Measurements from ENCODE around the gene BACH2. TPM values are rescaled to one million over a fixed set of nuclear protein-coding genes. Genes with fewer than 3 reads are reported as not detected.

Gene BACH2
- total RNA-seq, 1 donor from 2014 or later, result 3.9 TPM

DNA sequence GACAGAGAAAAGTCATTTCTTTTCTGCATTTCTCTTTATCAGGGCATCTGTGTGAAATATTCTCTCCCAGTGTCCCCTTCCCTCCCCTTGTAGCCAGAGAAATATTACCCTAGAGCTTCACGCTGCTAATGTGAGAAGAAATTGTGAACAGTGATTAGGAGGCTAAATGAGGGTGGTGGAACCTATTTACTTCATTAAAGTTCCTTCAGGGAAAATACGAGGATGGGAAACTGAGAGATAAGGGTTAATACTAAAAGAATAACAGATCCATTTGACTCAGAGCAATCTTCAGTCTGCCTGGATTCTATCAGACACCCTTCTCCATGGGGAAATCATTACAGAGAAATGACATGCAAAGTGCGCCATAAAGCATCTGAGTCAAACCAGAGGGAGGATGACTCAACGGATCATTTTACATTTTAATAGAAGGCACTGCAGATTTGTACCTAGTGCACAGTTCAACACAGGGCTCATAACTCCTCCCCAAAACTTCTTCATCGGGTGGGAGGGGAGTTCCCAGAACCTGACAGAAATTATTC lies 271.1 kb downstream of the BACH2 start:
- H3K4me3 ChIP-seq, result no peak overlapping the region
- no peak overlapping the region for H3K27ac ChIP-seq
- TF ChIP-seq, protein P1, sequence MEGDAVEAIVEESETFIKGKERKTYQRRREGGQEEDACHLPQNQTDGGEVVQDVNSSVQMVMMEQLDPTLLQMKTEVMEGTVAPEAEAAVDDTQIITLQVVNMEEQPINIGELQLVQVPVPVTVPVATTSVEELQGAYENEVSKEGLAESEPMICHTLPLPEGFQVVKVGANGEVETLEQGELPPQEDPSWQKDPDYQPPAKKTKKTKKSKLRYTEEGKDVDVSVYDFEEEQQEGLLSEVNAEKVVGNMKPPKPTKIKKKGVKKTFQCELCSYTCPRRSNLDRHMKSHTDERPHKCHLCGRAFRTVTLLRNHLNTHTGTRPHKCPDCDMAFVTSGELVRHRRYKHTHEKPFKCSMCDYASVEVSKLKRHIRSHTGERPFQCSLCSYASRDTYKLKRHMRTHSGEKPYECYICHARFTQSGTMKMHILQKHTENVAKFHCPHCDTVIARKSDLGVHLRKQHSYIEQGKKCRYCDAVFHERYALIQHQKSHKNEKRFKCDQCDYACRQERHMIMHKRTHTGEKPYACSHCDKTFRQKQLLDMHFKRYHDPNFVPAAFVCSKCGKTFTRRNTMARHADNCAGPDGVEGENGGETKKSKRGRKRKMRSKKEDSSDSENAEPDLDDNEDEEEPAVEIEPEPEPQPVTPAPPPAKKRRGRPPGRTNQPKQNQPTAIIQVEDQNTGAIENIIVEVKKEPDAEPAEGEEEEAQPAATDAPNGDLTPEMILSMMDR (IDR thresholded peaks at IDR 0.05), result no peak
- no peak for TF ChIP-seq EZH2phosphoT487 (IDR thresholded peaks at IDR 0.05)
- TF ChIP-seq EZH2 (IDR thresholded peaks at IDR 0.05), result no peak
- H2AFZ ChIP-seq (replicated peaks), result no peak overlapping the region
- H4K20me1 ChIP-seq (ENCODE audit: low read depth), result no peaks in the 10 kb centered on the region
- H3K27me3 Mint-ChIP-seq (ENCODE audit: insufficient read depth, low read depth), result no peaks in the 10 kb centered on the region
- no peak overlapping the region for H3K4me3 Mint-ChIP-seq
- H3K4me2 ChIP-seq, result no peak overlapping the region
- peaks cover 5% of the 10 kb centered on the region for H3K9me3 Mint-ChIP-seq
- no peak overlapping the region for H3K27ac Mint-ChIP-seq
- DNase-seq (ENCODE audit: low spot score), result no peak
- no peaks in the 10 kb centered on the region for H3K9me3 ChIP-seq (ENCODE audit: low read depth)
- peaks cover 35% of the 10 kb centered on the region for H3K4me1 Mint-ChIP-seq
- no peak overlapping the region for H3K9ac ChIP-seq
- H3F3A ChIP-seq (ENCODE audit: low read depth), result no peaks in the 10 kb centered on the region
- no peaks in the 10 kb centered on the region for H3K4me1 ChIP-seq
- no peaks in the 10 kb centered on the region for H3K79me2 ChIP-seq (ENCODE audit: low read depth)
- H3K27me3 ChIP-seq, result no peaks in the 10 kb centered on the region
- peaks cover 13% of the 10 kb centered on the region for H3K36me3 Mint-ChIP-seq
- H3K36me3 ChIP-seq, result no peaks in the 10 kb centered on the region

DNA sequence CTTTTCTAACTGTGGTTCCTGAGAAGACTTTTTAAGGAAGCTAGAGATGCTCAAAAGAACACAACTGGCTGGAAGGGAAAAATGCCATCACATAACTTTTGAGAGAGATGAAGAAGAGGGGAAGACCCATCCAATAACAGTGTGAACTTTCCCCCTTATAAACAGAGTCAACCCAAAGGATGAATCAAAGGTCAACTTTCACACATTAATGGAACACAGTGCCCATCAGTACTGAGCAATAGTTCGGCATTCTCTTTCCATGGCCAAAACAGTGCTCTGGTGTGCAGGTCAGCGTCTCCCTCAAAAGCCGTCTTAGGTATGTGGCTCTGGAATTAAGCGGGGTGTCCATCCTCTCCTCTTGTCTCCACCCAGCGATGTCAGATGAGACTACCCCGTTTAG lies 272.0 kb downstream of the BACH2 start:
- no peaks in the 10 kb centered on the region for H3K79me2 ChIP-seq (ENCODE audit: low read depth)
- H3K4me1 Mint-ChIP-seq, result peaks cover 35% of the 10 kb centered on the region
- no peak overlapping the region for H3K4me3 Mint-ChIP-seq
- H3K27me3 Mint-ChIP-seq (ENCODE audit: insufficient read depth, low read depth), result no peaks in the 10 kb centered on the region
- TF ChIP-seq EZH2phosphoT487 (IDR thresholded peaks at IDR 0.05), result no peak
- no peak for TF ChIP-seq EZH2 (IDR thresholded peaks at IDR 0.05)
- TF ChIP-seq, protein P1 (IDR thresholded peaks at IDR 0.05), result no peak
- H3K27ac ChIP-seq, result no peak overlapping the region
- no peaks in the 10 kb centered on the region for H3K36me3 ChIP-seq
- no peaks in the 10 kb centered on the region for H3K9me3 ChIP-seq (ENCODE audit: low read depth)
- no peak overlapping the region for H2AFZ ChIP-seq (replicated peaks)
- no peak overlapping the region for H3K9ac ChIP-seq
- H3K27ac Mint-ChIP-seq, result peak overlapping the region; percentile 46
- no peaks in the 10 kb centered on the region for H3F3A ChIP-seq (ENCODE audit: low read depth)
- H3K4me3 ChIP-seq, result no peak overlapping the region
- H3K9me3 Mint-ChIP-seq, result no peaks in the 10 kb centered on the region
- H4K20me1 ChIP-seq (ENCODE audit: low read depth), result no peaks in the 10 kb centered on the region
- H3K36me3 Mint-ChIP-seq, result peaks cover 11% of the 10 kb centered on the region
- no peak for DNase-seq (ENCODE audit: low spot score)
- no peaks in the 10 kb centered on the region for H3K27me3 ChIP-seq
- no peak overlapping the region for H3K4me2 ChIP-seq
- no peaks in the 10 kb centered on the region for H3K4me1 ChIP-seq

DNA sequence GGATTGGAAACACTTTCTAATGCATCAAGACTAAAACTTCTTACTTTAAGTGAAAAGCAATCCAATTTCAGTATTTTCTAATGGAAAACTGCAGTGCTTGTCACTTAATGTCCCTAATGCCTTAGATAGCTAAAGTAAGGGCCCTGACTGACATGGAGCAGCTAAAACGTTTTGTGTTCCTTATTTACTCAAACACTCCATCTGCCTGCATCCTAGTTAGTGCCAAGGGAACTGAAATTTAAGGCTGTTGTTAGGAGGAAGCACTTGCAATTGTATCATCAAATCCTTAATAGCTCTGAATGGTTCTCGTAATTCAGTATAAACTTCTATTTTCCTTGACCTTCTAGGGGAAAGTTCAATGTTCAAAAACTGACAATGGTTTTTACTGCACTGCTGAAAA lies 274.9 kb downstream of the BACH2 start:
- Histone ChIP-seq H3K36me3 (no peaks in the 10 kb centered on the region), H3K27ac (no peak overlapping the region), H3K4me3 (no peak overlapping the region), H3K4me2 (no peak overlapping the region), H3K9ac (no peak overlapping the region), H4K20me1 (ENCODE audit: low read depth) (no peaks in the 10 kb centered on the region), H3K27me3 (no peaks in the 10 kb centered on the region), H3F3A (ENCODE audit: low read depth) (no peaks in the 10 kb centered on the region), H3K79me2 (ENCODE audit: low read depth) (no peaks in the 10 kb centered on the region), H3K4me1 (no peaks in the 10 kb centered on the region), H3K9me3 (ENCODE audit: low read depth) (no peaks in the 10 kb centered on the region), H2AFZ (replicated peaks) (no peak overlapping the region)
- Mint-ChIP-seq H3K9me3 (peaks cover 6% of the 10 kb centered on the region), H3K4me1 (peaks cover 21% of the 10 kb centered on the region), H3K27ac (no peak overlapping the region), H3K27me3 (ENCODE audit: insufficient read depth, low read depth) (no peaks in the 10 kb centered on the region), H3K4me3 (no peak overlapping the region), H3K36me3 (peaks cover 8% of the 10 kb centered on the region)
- TF ChIP-seq EZH2 (IDR thresholded peaks at IDR 0.05), result no peak
- TF ChIP-seq, protein P1 (IDR thresholded peaks at IDR 0.05), result no peak
- no peak for TF ChIP-seq EZH2phosphoT487 (IDR thresholded peaks at IDR 0.05)
- DNase-seq (ENCODE audit: low spot score), result no peak

Measured in neural progenitor cell (in vitro differentiated cells).